Measurements from ENCODE around the gene FSD1L.

DNA sequence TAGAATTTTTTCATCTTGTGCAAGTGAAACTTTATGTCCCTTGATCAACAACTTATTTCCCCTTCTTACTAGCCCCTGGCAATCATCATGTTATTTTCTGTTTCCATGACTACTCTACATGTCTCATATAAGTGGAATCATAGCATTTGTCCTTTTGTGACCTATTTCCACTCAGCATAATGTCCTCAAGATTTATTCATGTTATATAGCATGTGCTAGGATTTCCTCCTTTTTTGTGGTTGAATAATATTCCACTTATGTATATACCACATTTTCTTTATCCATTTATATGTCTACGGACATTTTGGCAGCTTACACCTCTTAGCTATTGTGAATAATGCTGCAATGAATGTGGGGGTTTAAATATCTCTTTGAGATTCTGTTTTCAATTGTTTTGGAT is 21.0 kb downstream of the FSD1L start:
- TF ChIP-seq, protein P1, sequence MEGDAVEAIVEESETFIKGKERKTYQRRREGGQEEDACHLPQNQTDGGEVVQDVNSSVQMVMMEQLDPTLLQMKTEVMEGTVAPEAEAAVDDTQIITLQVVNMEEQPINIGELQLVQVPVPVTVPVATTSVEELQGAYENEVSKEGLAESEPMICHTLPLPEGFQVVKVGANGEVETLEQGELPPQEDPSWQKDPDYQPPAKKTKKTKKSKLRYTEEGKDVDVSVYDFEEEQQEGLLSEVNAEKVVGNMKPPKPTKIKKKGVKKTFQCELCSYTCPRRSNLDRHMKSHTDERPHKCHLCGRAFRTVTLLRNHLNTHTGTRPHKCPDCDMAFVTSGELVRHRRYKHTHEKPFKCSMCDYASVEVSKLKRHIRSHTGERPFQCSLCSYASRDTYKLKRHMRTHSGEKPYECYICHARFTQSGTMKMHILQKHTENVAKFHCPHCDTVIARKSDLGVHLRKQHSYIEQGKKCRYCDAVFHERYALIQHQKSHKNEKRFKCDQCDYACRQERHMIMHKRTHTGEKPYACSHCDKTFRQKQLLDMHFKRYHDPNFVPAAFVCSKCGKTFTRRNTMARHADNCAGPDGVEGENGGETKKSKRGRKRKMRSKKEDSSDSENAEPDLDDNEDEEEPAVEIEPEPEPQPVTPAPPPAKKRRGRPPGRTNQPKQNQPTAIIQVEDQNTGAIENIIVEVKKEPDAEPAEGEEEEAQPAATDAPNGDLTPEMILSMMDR (IDR thresholded peaks at IDR 0.05), result no peak
- no peak for TF ChIP-seq EZH2phosphoT487 (IDR thresholded peaks at IDR 0.05)
- TF ChIP-seq EZH2 (IDR thresholded peaks at IDR 0.05), result no peak

Data from neural progenitor cell (in vitro differentiated cells).